Esophagus squamous epithelium (tissue), 4 donors: ENCODE data around the gene ADORA2B.

ENCODE experiments used
- CTCF ChIP-seq, 6 experiments: fragments of 450-650 bp in 4 of 6; fragments of 200-600 bp in 2 of 6; sonication (generic) in 2 of 6; IDR thresholded peaks; one replicate each; pipeline ENCODE4 v1.5.1; 2016 to 2019; ENCODE audit warnings: antibody characterized with exemption in 6 of 6, mild to moderate bottlenecking in 4 of 6, moderate library complexity in 4 of 6
- POLR2A ChIP-seq, 4 donors: fragments of 450-650 bp; IDR thresholded peaks; one replicate each; pipeline ENCODE4 v1.6.1; 2017; ENCODE audit warnings: antibody characterized with exemption in 4 of 4, mild to moderate bottlenecking in 4 of 4, moderate library complexity in 3 of 4

DNA sequence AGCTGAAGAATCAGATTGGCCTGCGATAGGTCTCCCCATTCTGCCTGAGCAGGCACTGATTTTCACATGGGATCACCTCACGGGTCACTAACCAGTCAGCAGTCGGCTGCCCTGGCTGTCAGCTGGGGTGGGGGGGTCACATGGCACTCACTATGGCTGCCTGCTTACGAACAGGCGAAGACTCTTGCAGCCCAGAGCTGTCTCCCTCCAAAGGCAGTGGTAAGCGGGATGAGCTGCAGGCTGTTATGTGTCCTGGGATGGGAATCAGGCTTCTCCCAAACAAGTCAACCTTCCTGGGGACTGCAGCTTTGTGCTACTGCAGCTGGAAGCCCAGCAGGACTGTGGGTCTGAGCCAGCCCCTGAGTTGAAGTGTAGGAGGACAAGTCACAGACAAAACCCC, 29.0 kb upstream of the ADORA2B start:
- TF ChIP-seq POLR2A (IDR thresholded peaks at IDR 0.05), result no peak
- no peak for TF ChIP-seq CTCF (IDR thresholded peaks at IDR 0.05)
